H1 (cell line): ENCODE results near the gene MAPT. TPM values are rescaled to one million over a fixed set of nuclear protein-coding genes. Genes with fewer than 3 reads are reported as not detected.

ENCODE experiments used
- ATF3 ChIP-seq: IDR thresholded peaks from 2 replicates; pipeline ENCODE4 v1.6.1; 2011; ENCODE audit warnings: low read depth, mild to moderate bottlenecking, low read length; ENCODE audit not compliant: insufficient read depth
- BCL11A ChIP-seq, 2 experiments: IDR thresholded peaks; one replicate each; pipeline ENCODE4 v1.6.1; 2011; ENCODE audit warnings: low read depth in 2 of 2, low read length in 2 of 2, mild to moderate bottlenecking in 2 of 2
- CHD7 ChIP-seq: fragments of 300-600 bp; sonication (generic); IDR thresholded peaks from 2 replicates; pipeline ENCODE4 v1.7.1; 2012; ENCODE audit warnings: low read length, moderate library complexity, mild to moderate bottlenecking, inconsistent platforms; ENCODE audit not compliant: insufficient replicate concordance
- EGR1 ChIP-seq: IDR thresholded peaks from 2 replicates; pipeline ENCODE4 v1.6.1; 2011; ENCODE audit warnings: low read depth, low read length, borderline replicate concordance
- EP300 ChIP-seq, 2 experiments: IDR thresholded peaks; 1 replicate in 1 of 2; 2 replicates in 1 of 2; pipeline ENCODE4 v1.6.1; 2011 to 2012; ENCODE audit warnings: low read depth in 2 of 2, low read length in 2 of 2, mild to moderate bottlenecking in 2 of 2, borderline replicate concordance in 1 of 2, inconsistent platforms in 1 of 2, moderate library complexity in 1 of 2
- GTF2F1 ChIP-seq: IDR thresholded peaks from 2 replicates; pipeline ENCODE4 v1.6.1; 2012; ENCODE audit warnings: low read depth, low read length, improper control_type of control experiment, borderline replicate concordance
- NANOG ChIP-seq: IDR thresholded peaks from 2 replicates; pipeline ENCODE4 v1.6.1; 2011; ENCODE audit warnings: low read length, low read depth, mild to moderate bottlenecking, inconsistent platforms; ENCODE audit not compliant: insufficient read depth, poor library complexity, severe bottlenecking
- SAP30 ChIP-seq: fragments of 300-600 bp; sonication (generic); IDR thresholded peaks from 2 replicates; pipeline ENCODE4 v1.7.1; 2012; ENCODE audit warnings: low read length, moderate library complexity, mild to moderate bottlenecking, inconsistent platforms; ENCODE audit not compliant: insufficient read depth, insufficient replicate concordance
- SUZ12 ChIP-seq: fragments of 200-600 bp; sonication (generic); IDR thresholded peaks from 2 replicates; pipeline ENCODE4 v1.6.1; 2012; ENCODE audit warnings: mild to moderate bottlenecking, inconsistent platforms, low read length, moderate library complexity, mixed read lengths
- polyA plus RNA-seq, 7 experiments: library from polyadenylated mRNA; depleted of rRNA in 3 of 7; stranded (reverse) in 5 of 7; unstranded in 2 of 7; fragments of >200 nt in 5 of 7; fragments of 200-250 nt in 2 of 7; gene quantifications; 1 replicate in 5 of 7; 2 replicates in 1 of 7; 4 replicates in 1 of 7; pipeline versions ENCODE4 v1.2.1 to v1.2.3, GENCODE V29; 2011 to 2013; ENCODE audit warnings: missing spikeins in 2 of 7, mixed read lengths in 2 of 7
- total RNA-seq: library from RNA; stranded (reverse); fragmentation: NEBNext Ultra II Directional; extraction: Animal tissue kit (Norgen Biotek cat#: 25700); gene quantifications from 2 replicates; pipeline ENCODE4 v1.2.1, GENCODE V29; 2021

Gene MAPT
- total and polyA plus RNA-seq, 2 of the 8 experiments (the other 6 are each of a cell fraction or from before 2014, with no cell fraction given) = 0.54 to 1.7 TPM

- TF ChIP-seq EP300 (IDR thresholded peaks at IDR 0.05; ENCODE audit: borderline replicate concordance in 1 of 2, low read depth in 2 of 2, low read length in 2 of 2) (no peak), CHD7 (no peak), NANOG (no peak), ATF3 (no peak), SAP30 (no peak), BCL11A (IDR thresholded peaks at IDR 0.05; ENCODE audit: low read depth in 2 of 2, low read length in 2 of 2) (no peak), EGR1 (no peak), SUZ12 (no peak), GTF2F1 (no peak)
Observed at GRCh38 chr17:45930420-45930951, 36.1 kb downstream of the MAPT start (continued).
